ENCODE measurements around the gene TPD52L1.

TPD52L1 gene

GRCh38 chr6:125151700-125152099 lies 1.9 kb upstream of the TPD52L1 start:
- no peak for ATAC-seq
- TF ChIP-seq BACH2 (CRISPR knock-in tag; IDR thresholded peaks at IDR 0.05; ENCODE audit: borderline replicate concordance) (no peak), GLIS3 (CRISPR knock-in tag; IDR thresholded peaks at IDR 0.05) (no peak), ESRRG (CRISPR knock-in tag; IDR thresholded peaks at IDR 0.05) (no peak), ISL1 (CRISPR knock-in tag; IDR thresholded peaks at IDR 0.05) (no peak), ZNF565 (CRISPR knock-in tag; conservative IDR thresholded peaks at IDR 0.05; ENCODE audit: low read depth) (no peak), PPARA (CRISPR knock-in tag; IDR thresholded peaks at IDR 0.05; ENCODE audit: borderline replicate concordance) (no peak), OSR1 (CRISPR knock-in tag; IDR thresholded peaks at IDR 0.05) (no peak), ZFP3 (CRISPR knock-in tag; IDR thresholded peaks at IDR 0.05) (no peak), CREB5 (CRISPR knock-in tag; IDR thresholded peaks at IDR 0.05; ENCODE audit: low read depth) (no peak), ZNF70 (CRISPR knock-in tag; IDR thresholded peaks at IDR 0.05) (no peak), TOX (CRISPR knock-in tag; IDR thresholded peaks at IDR 0.05; ENCODE audit: borderline replicate concordance) (no peak), RARB (CRISPR knock-in tag; IDR thresholded peaks at IDR 0.05) (no peak), CSDC2 (CRISPR knock-in tag; IDR thresholded peaks at IDR 0.05) (no peak), POU6F1 (CRISPR knock-in tag; IDR thresholded peaks at IDR 0.05; ENCODE audit: borderline replicate concordance, low read depth) (no peak), PATZ1 (CRISPR knock-in tag; IDR thresholded peaks at IDR 0.05; ENCODE audit: borderline replicate concordance) (no peak), CSRNP3 (CRISPR knock-in tag; IDR thresholded peaks at IDR 0.05) (no peak), TSHZ2 (CRISPR knock-in tag; IDR thresholded peaks at IDR 0.05) (no peak), ARNTL (CRISPR knock-in tag; IDR thresholded peaks at IDR 0.05; ENCODE audit: borderline replicate concordance, low read depth) (no peak)

GRCh38 chr6:125154118-125154760 lies 666 bp downstream of the TPD52L1 start:
- TF ChIP-seq TSHZ2 (CRISPR knock-in tag; IDR thresholded peaks at IDR 0.05) (no peak), TCF4 (CRISPR knock-in tag; IDR thresholded peaks at IDR 0.05; ENCODE audit: borderline replicate concordance) (no peak), CSDC2 (CRISPR knock-in tag; IDR thresholded peaks at IDR 0.05) (no peak), PPARA (CRISPR knock-in tag; IDR thresholded peaks at IDR 0.05; ENCODE audit: borderline replicate concordance) (no peak), ZFP3 (CRISPR knock-in tag; IDR thresholded peaks at IDR 0.05) (no peak), SNAI2 (CRISPR knock-in tag; IDR thresholded peaks at IDR 0.05) (no peak)
- ATAC-seq, result peak; percentile 36

Data from SK-N-SH treated with all-trans-retinoic acid at 6 μM for 48 hours (cell line).